ENCODE measurements around the gene PRPSAP2. TPM values are rescaled to one million over a fixed set of nuclear protein-coding genes. Genes with fewer than 3 reads are reported as not detected.
"Not testable (repeated sequence)": the region's sequence is repeated elsewhere in the genome, so short reads cannot be mapped to it uniquely, and the experiment has no call there.

The PRPSAP2 gene
- polyA plus RNA-seq, 1 donor (not counting 4 experiments of a cell fraction or from before 2014, with no cell fraction given) = 39.1 TPM

GRCh38 chr17:18954321-18954720 lies 96.4 kb downstream of the PRPSAP2 start:
- Histone ChIP-seq H2AFZ (ENCODE audit: control insufficient read depth, low read length) (no peak overlapping the region), H3K4me1 (ENCODE audit: control insufficient read depth, extremely low read depth, insufficient read depth, low read length) (peaks cover 6% of the 10 kb centered on the region), H3K27ac (ENCODE audit: control insufficient read depth, insufficient read depth, low read length) (no peak overlapping the region), H3K9me3 (ENCODE audit: control insufficient read depth, low read depth, low read length) (no peaks in the 10 kb centered on the region), H3K4me3 (ENCODE audit: control insufficient read depth in 2 of 3, extremely low read depth in 1 of 3, insufficient read depth in 2 of 3, low read depth in 1 of 3, low read length in 3 of 3) (no peak overlapping the region), H3K79me2 (ENCODE audit: control insufficient read depth, insufficient read depth, low read length) (no peaks in the 10 kb centered on the region), H3K9me1 (ENCODE audit: control insufficient read depth, extremely low read depth, insufficient read depth, low read length) (no peaks in the 10 kb centered on the region), H3K4me2 (ENCODE audit: control insufficient read depth, extremely low read depth, insufficient read depth, low read depth, low read length) (no peak overlapping the region), H4K20me1 (ENCODE audit: control insufficient read depth, extremely low read depth, insufficient read depth, low read length) (no peaks in the 10 kb centered on the region), H3K9ac (ENCODE audit: control insufficient read depth, extremely low read depth, insufficient read depth, low read length) (no peak overlapping the region), H3K27me3 (ENCODE audit: control insufficient read depth, extremely low read depth, insufficient read depth, low read length) (peaks cover 5% of the 10 kb centered on the region), H3K36me3 (ENCODE audit: control insufficient read depth in 2 of 2, extremely low read depth in 1 of 2, insufficient read depth in 2 of 2, low read length in 2 of 2) (no peaks in the 10 kb centered on the region)
- no peak for DNase-seq (ENCODE audit: low read depth, low spot score)
- TF ChIP-seq EZH2 (IDR thresholded peaks at IDR 0.05; ENCODE audit: low read length) = no peak
- no peak for TF ChIP-seq CTCF (optimal IDR thresholded peaks at IDR 0.05 in 1 of 3, IDR thresholded peaks at IDR 0.05 in 1 of 3, conservative IDR thresholded peaks at IDR 0.05 in 1 of 3; ENCODE audit: extremely low read depth in 1 of 3, insufficient read depth in 2 of 3, low read length in 3 of 3)
- dilution Hi-C loops (cut with MboI; ENCODE audit: extremely low pct_ligation_motif_present, low sequenced_read_pairs) = no loop called here
- no peak for FAIRE-seq

GRCh38 chr17:18955009-18955408 lies 97.1 kb downstream of the PRPSAP2 start:
- Histone ChIP-seq H3K9ac (ENCODE audit: control insufficient read depth, extremely low read depth, insufficient read depth, low read length) (no peak overlapping the region), H3K4me2 (ENCODE audit: control insufficient read depth, extremely low read depth, insufficient read depth, low read depth, low read length) (no peak overlapping the region), H3K27me3 (ENCODE audit: control insufficient read depth, extremely low read depth, insufficient read depth, low read length) (peaks cover under 1% of the 10 kb centered on the region), H3K27ac (ENCODE audit: control insufficient read depth, insufficient read depth, low read length) (no peak overlapping the region), H2AFZ (ENCODE audit: control insufficient read depth, low read length) (no peak overlapping the region), H3K9me1 (ENCODE audit: control insufficient read depth, extremely low read depth, insufficient read depth, low read length) (no peaks in the 10 kb centered on the region), H3K9me3 (ENCODE audit: control insufficient read depth, low read depth, low read length) (no peaks in the 10 kb centered on the region), H3K4me1 (ENCODE audit: control insufficient read depth, extremely low read depth, insufficient read depth, low read length) (no peaks in the 10 kb centered on the region), H3K36me3 (ENCODE audit: control insufficient read depth in 2 of 2, extremely low read depth in 1 of 2, insufficient read depth in 2 of 2, low read length in 2 of 2) (no peaks in the 10 kb centered on the region), H4K20me1 (ENCODE audit: control insufficient read depth, extremely low read depth, insufficient read depth, low read length) (no peaks in the 10 kb centered on the region), H3K4me3 (ENCODE audit: control insufficient read depth in 2 of 3, extremely low read depth in 1 of 3, insufficient read depth in 2 of 3, low read depth in 1 of 3, low read length in 3 of 3) (no peak overlapping the region), H3K79me2 (ENCODE audit: control insufficient read depth, insufficient read depth, low read length) (no peaks in the 10 kb centered on the region)
- no peak for DNase-seq (ENCODE audit: low read depth, low spot score)
- TF ChIP-seq EZH2 (IDR thresholded peaks at IDR 0.05; ENCODE audit: low read length) (no peak), CTCF (optimal IDR thresholded peaks at IDR 0.05 in 1 of 3, IDR thresholded peaks at IDR 0.05 in 1 of 3, conservative IDR thresholded peaks at IDR 0.05 in 1 of 3; ENCODE audit: extremely low read depth in 1 of 3, insufficient read depth in 2 of 3, low read length in 3 of 3) (no peak)
- no peak for FAIRE-seq
- dilution Hi-C loops (cut with MboI; ENCODE audit: extremely low pct_ligation_motif_present, low sequenced_read_pairs) = no loop called here

- FAIRE-seq; H3K27ac ChIP-seq (ENCODE audit: control insufficient read depth, insufficient read depth, low read length); H3K79me2 ChIP-seq (ENCODE audit: control insufficient read depth, insufficient read depth, low read length); H3K27me3 ChIP-seq (ENCODE audit: control insufficient read depth, extremely low read depth, insufficient read depth, low read length); DNase-seq (ENCODE audit: low read depth, low spot score); H3K4me1 ChIP-seq (ENCODE audit: control insufficient read depth, extremely low read depth, insufficient read depth, low read length); H3K4me2 ChIP-seq (ENCODE audit: control insufficient read depth, extremely low read depth, insufficient read depth, low read depth, low read length); H4K20me1 ChIP-seq (ENCODE audit: control insufficient read depth, extremely low read depth, insufficient read depth, low read length); H2AFZ ChIP-seq (ENCODE audit: control insufficient read depth, low read length); H3K9ac ChIP-seq (ENCODE audit: control insufficient read depth, extremely low read depth, insufficient read depth, low read length); dilution Hi-C loops (cut with MboI; ENCODE audit: extremely low pct_ligation_motif_present, low sequenced_read_pairs); H3K36me3 ChIP-seq (ENCODE audit: control insufficient read depth in 2 of 2, extremely low read depth in 1 of 2, insufficient read depth in 2 of 2, low read length in 2 of 2); H3K4me3 ChIP-seq (ENCODE audit: control insufficient read depth in 2 of 3, extremely low read depth in 1 of 3, insufficient read depth in 2 of 3, low read depth in 1 of 3, low read length in 3 of 3); H3K9me3 ChIP-seq (ENCODE audit: control insufficient read depth, low read depth, low read length); H3K9me1 ChIP-seq (ENCODE audit: control insufficient read depth, extremely low read depth, insufficient read depth, low read length): not testable (repeated sequence)
Measured at GRCh38 chr17:18956021-18956420, 98.1 kb downstream of the PRPSAP2 start.
